ENCODE measurements around the gene CFAP45. TPM values are rescaled to one million over a fixed set of nuclear protein-coding genes. Genes with fewer than 3 reads are reported as not detected.

The CFAP45 gene
- total and polyA plus RNA-seq, 2 of the 8 experiments (the other 6 are each of a cell fraction or from before 2014, with no cell fraction given): 0.05 TPM; not detected in 1

DNA sequence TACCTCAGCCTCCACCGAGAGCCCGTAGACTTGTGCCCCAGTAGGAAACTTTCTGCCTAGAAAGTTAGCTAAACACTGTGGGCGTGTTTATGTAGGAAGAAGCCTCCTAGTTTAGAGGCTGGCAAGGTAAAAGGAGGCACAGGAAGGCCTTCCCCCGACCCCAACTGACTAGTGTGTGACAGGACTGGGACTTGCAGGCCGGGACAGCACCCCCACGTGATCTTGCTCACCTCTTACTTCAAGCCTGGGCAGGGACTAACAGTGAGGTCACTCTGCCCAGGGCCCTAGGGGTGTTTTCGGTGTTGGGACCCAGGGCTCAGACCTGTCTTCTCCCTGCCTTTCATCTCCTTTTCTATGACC is 25.7 kb upstream of the CFAP45 start:
- Histone ChIP-seq H3K4me1 (replicated peaks in 1 of 4; ENCODE audit: control insufficient read depth in 3 of 4, insufficient read depth in 4 of 4, low read length in 3 of 4) (peaks cover 5 to 21% (median 16%) of the 10 kb centered on the region in 4 experiments), H3K4ac (replicated peaks; ENCODE audit: insufficient read length, low read depth, low read length) (no peak overlapping the region), H3K4me2 (ENCODE audit: insufficient read depth in 1 of 2, low read depth in 2 of 2, low read length in 2 of 2) (peak overlapping the region; percentile 79 to 92), H3K27me3 (replicated peaks in 1 of 4; ENCODE audit: control insufficient read depth in 3 of 4, extremely low read depth in 1 of 4, insufficient read depth in 3 of 4, low read length in 3 of 4) (peaks cover 0 to 17% (median 8%) of the 10 kb centered on the region in 4 experiments; a peak in 5 of 7 replicates), H3K79me1 (ENCODE audit: low read depth, low read length) (peaks cover 3% of the 10 kb centered on the region), H3K9ac (replicated peaks in 1 of 4; ENCODE audit: extremely low read depth in 1 of 4, low read depth in 3 of 4, low read length in 3 of 4) (no peak overlapping the region), H4K5ac (ENCODE audit: insufficient read length, low read depth, low read length) (no peak overlapping the region), H4K91ac (replicated peaks; ENCODE audit: insufficient read length, low read length) (no peak overlapping the region), H2BK12ac (ENCODE audit: low read depth, low read length) (0 out of 2 replicates have a peak overlapping the region, but pooled peaks have one; percentile 50), H3K23me2 (ENCODE audit: low read depth, low read length) (peaks cover 17% of the 10 kb centered on the region; the same call in 1 of the 2 replicates), H2BK15ac (ENCODE audit: low read length) (no peak overlapping the region), H2BK20ac (ENCODE audit: low read length) (no peak overlapping the region), H3K23ac (ENCODE audit: insufficient read length) (no peak overlapping the region), H3K56ac (replicated peaks; ENCODE audit: insufficient read length, low read depth, low read length) (no peak overlapping the region), H4K20me1 (replicated peaks in 1 of 2; ENCODE audit: control insufficient read depth in 1 of 2, insufficient read depth in 2 of 2, low read length in 2 of 2) (peaks cover 0 to 5% of the 10 kb centered on the region in 2 experiments), H2BK120ac (replicated peaks; ENCODE audit: low read depth, low read length) (no peak overlapping the region), H3K18ac (ENCODE audit: extremely low read depth, low read length) (peak overlapping the region; percentile 36; the same call in 1 of the 2 replicates), H2AK5ac (ENCODE audit: low read depth, low read length) (no peak overlapping the region), H3K36me3 (ENCODE audit: control insufficient read depth in 2 of 4, insufficient read depth in 4 of 4, low read length in 3 of 4) (peaks cover 0 to 23% (median 5%) of the 10 kb centered on the region in 4 experiments; a peak in 3 of 8 replicates), H3K79me2 (ENCODE audit: control insufficient read depth in 1 of 2, insufficient read depth in 2 of 2, low read length in 2 of 2) (peaks cover 0 to 12% of the 10 kb centered on the region in 2 experiments; a peak in 2 of 4 replicates), H4K8ac (ENCODE audit: extremely low read depth, insufficient read depth, low read length) (no peak overlapping the region), H3K14ac (ENCODE audit: insufficient read length) (no peak overlapping the region), H3K4me3 (ENCODE audit: extremely low read depth in 1 of 4, insufficient read depth in 2 of 4, low read depth in 3 of 4, low read length in 4 of 4) (peak overlapping the region; percentile 55 to 63 (median 59); a peak in 7 of 8 replicates), H2AFZ (ENCODE audit: low read length) (no peak overlapping the region), H3K9me3 (ENCODE audit: insufficient read depth in 2 of 2, low read depth in 1 of 2, low read length in 1 of 2) (no peaks in the 10 kb centered on the region), H3K27ac (ENCODE audit: low read depth, low read length) (no peak overlapping the region), H2BK5ac (ENCODE audit: low read depth, low read length) (no peak overlapping the region; the same call in 1 of the 2 replicates)
- no peak for TF ChIP-seq RXRA (IDR thresholded peaks at IDR 0.05; ENCODE audit: insufficient read depth, low read depth, low read length)
- no peak for TF ChIP-seq TBP (IDR thresholded peaks at IDR 0.05; ENCODE audit: low read depth, low read length)
- ChIA-PET POLR2A (ENCODE audit: partially characterized antibody) (interaction anchor here (0.8 to 3.7 kb wide), 7 partner anchors 11 to 132 kb away, joined by 3 to 14 read pairs (median 4); partner anchors contain the start of gene IGSF9), CTCF (ENCODE audit: partially characterized antibody) (interaction anchor here (0.9 to 7.3 kb wide), 7 partner anchors 10 to 133 kb away, joined by 3 to 53 read pairs (median 5); partner anchors contain the start of genes CFAP45 and IGSF9)
- DNase-seq (ENCODE audit: low read depth in 1 of 2, low spot score in 2 of 2): peak in 1 of 2 experiments; percentile 56
- 24% methylated on average over 7 of the region's 7 CpGs; no CpG with 5 or more reads in 1 of the 2 experiments for WGBS, 2 experiments (ENCODE audit: extremely low coverage in 1 of 2, insufficient coverage in 1 of 2, insufficient read length in 1 of 2, insufficient replicate concordance in 2 of 2, low coverage in 1 of 2, low lambda C conversion rate in 2 of 2, missing lambda C conversion rate in 1 of 2)
- FAIRE-seq: no peak

Measured in H1 (cell line).